Measurements from ENCODE around the gene CYB561. TPM values are rescaled to one million over a fixed set of nuclear protein-coding genes. Genes with fewer than 3 reads are reported as not detected.
A peak's percentile ranks its signal among the peaks of the same experiment; 100 is the strongest.

The CYB561 gene
- total and polyA plus RNA-seq, 7 donors = 1.5 to 4.2 (median 2.9) TPM

GRCh38 chr17:63434951-63435571, 11.0 kb downstream of the CYB561 start:
- Histone ChIP-seq H3K9me3 (no peaks in the 10 kb centered on the region), H3K4me1 (peaks cover 11% of the 10 kb centered on the region), H3K36me3 (ENCODE audit: insufficient read depth in 1 of 2, low read depth in 1 of 2) (no peaks in the 10 kb centered on the region), H3K27me3 (ENCODE audit: insufficient read depth in 3 of 3, low read length in 2 of 3) (peaks cover 0 to 8% (median 0%) of the 10 kb centered on the region in 3 donors), H3K27ac (no peak overlapping the region), H3K4me3 (no peak overlapping the region)
- DNase-seq (peak; percentile 70 to 76), ATAC-seq (peak; percentile 34 to 62 (median 48))
- intact Hi-C loops (cut with DNase I) = no loop called here
- no peak for TF ChIP-seq CTCF (IDR thresholded peaks at IDR 0.05)
- WGBS, 3 donors = 58 to 67% (median 59%) methylated on average over 22 to 25 of the region's 25 CpGs

GRCh38 chr17:63433746-63434591, 12.1 kb downstream of the CYB561 start:
- Histone ChIP-seq H3K4me1 (peaks cover 11% of the 10 kb centered on the region), H3K27me3 (ENCODE audit: insufficient read depth in 3 of 3, low read length in 2 of 3) (peaks cover 0 to under 1% (median 0%) of the 10 kb centered on the region in 3 donors), H3K4me3 (no peak overlapping the region), H3K27ac (peak overlapping the region; percentile 36), H3K36me3 (ENCODE audit: insufficient read depth in 1 of 2, low read depth in 1 of 2) (no peaks in the 10 kb centered on the region), H3K9me3 (no peaks in the 10 kb centered on the region)
- 52 to 58% (median 58%) methylated on average over 30 to 32 of the region's 32 CpGs for WGBS, 3 donors
- intact Hi-C loops (cut with DNase I) = no loop called here
- DNase-seq = peak; percentile 87 to 91
- peak; percentile 39 to 78 (median 74) for ATAC-seq
- no peak for TF ChIP-seq CTCF (IDR thresholded peaks at IDR 0.05)

GRCh38 chr17:63431939-63432804, 13.9 kb downstream of the CYB561 start:
- H3K27ac ChIP-seq = no peak overlapping the region
- ATAC-seq (no peak), DNase-seq (no peak)
- WGBS, 3 donors = 81 to 85% (median 83%) methylated on average over 16 of the region's 16 CpGs
- peaks cover 11% of the 10 kb centered on the region for H3K4me1 ChIP-seq
- no peaks in the 10 kb centered on the region for H3K36me3 ChIP-seq (ENCODE audit: insufficient read depth in 1 of 2, low read depth in 1 of 2)
- no peaks in the 10 kb centered on the region for H3K9me3 ChIP-seq
- no peaks in the 10 kb centered on the region for H3K27me3 ChIP-seq (ENCODE audit: insufficient read depth in 3 of 3, low read length in 2 of 3)
- intact Hi-C loops (cut with DNase I) = no loop called here
- no peak for TF ChIP-seq CTCF (IDR thresholded peaks at IDR 0.05)
- no peak overlapping the region for H3K4me3 ChIP-seq

GRCh38 chr17:63431618-63431938, 14.5 kb downstream of the CYB561 start:
- Histone ChIP-seq H3K27me3 (ENCODE audit: insufficient read depth in 3 of 3, low read length in 2 of 3) (no peaks in the 10 kb centered on the region), H3K27ac (no peak overlapping the region), H3K4me3 (no peak overlapping the region), H3K4me1 (peaks cover 11% of the 10 kb centered on the region), H3K9me3 (no peaks in the 10 kb centered on the region), H3K36me3 (ENCODE audit: insufficient read depth in 1 of 2, low read depth in 1 of 2) (no peaks in the 10 kb centered on the region)
- DNase-seq = no peak
- no peak for TF ChIP-seq CTCF (IDR thresholded peaks at IDR 0.05)
- 90 to 91% (median 90%) methylated on average over 7 of the region's 7 CpGs for WGBS, 3 donors
- ATAC-seq = no peak
- intact Hi-C loops (cut with DNase I) = no loop called here

Data from psoas muscle (tissue), 8 donors.